Right lobe of liver (tissue), 6 donors: Measurements from ENCODE around the gene GPC6. TPM values are rescaled to one million over a fixed set of nuclear protein-coding genes. Genes with fewer than 3 reads are reported as not detected.

ENCODE experiments used
- ATAC-seq, 4 donors: fragments of 200-7000 bp; cut with Tn5 transposase; one replicate each; pipeline ENCODE4 v1.9.1; 2020; ENCODE audit warnings: mild to moderate bottlenecking in 4 of 4, moderate library complexity in 4 of 4
- DNase-seq, 3 donors: peaks; one replicate each; pipeline ENCODE4 v3.0.0-alpha.2; 2020
- H3K27ac ChIP-seq, 3 donors: fragments of 200-600 bp; one replicate each; pipeline ENCODE4 v1.8.0; 2022
- H3K27me3 ChIP-seq, 2 donors: fragments of 200-600 bp; one replicate each; pipeline ENCODE4 v1.8.0; 2022
- H3K36me3 ChIP-seq, 4 donors: fragments of 200-600 bp; sonication (generic) in 1 of 4; one replicate each; pipeline versions ENCODE4 v1.5.1 to v1.8.0; 2017 to 2022; ENCODE audit warnings: control low read depth in 1 of 4
- H3K4me1 ChIP-seq, 4 donors: fragments of 200-600 bp; sonication (generic) in 1 of 4; one replicate each; pipeline versions ENCODE4 v1.5.1 to v1.8.0; 2017 to 2022; ENCODE audit warnings: control low read depth in 1 of 4
- H3K4me3 ChIP-seq, 3 donors: fragments of 200-600 bp; one replicate each; pipeline ENCODE4 v1.8.0; 2022
- H3K9me3 ChIP-seq, 4 donors: fragments of 200-600 bp; sonication (generic) in 1 of 4; one replicate each; pipeline versions ENCODE4 v1.5.1 to v1.8.0; 2017 to 2022; ENCODE audit warnings: control low read depth in 1 of 4
- CTCF ChIP-seq, 4 donors: fragments of 200-600 bp in 3 of 4; fragments of 450-650 bp in 1 of 4; IDR thresholded peaks; one replicate each; pipeline versions ENCODE4 v1.5.1 to v1.8.0; 2016 to 2022; ENCODE audit warnings: antibody characterized with exemption in 4 of 4, mild to moderate bottlenecking in 2 of 4
- POLR2A ChIP-seq: fragments of 450-650 bp; IDR thresholded peaks from one replicate; pipeline ENCODE4 v1.6.1; 2017; ENCODE audit warnings: antibody characterized with exemption, mild to moderate bottlenecking
- WGBS: methylation state at CpG from one replicate; pipeline ENCODE4 v1.1.6; 2018; ENCODE audit warnings: low coverage, low lambda C conversion rate; ENCODE audit not compliant: insufficient coverage; ENCODE audit errors: missing lambda C conversion rate; 5-methylcytosine and 5-hydroxymethylcytosine counted together
- intact Hi-C, 2 donors: fragments of 100-400 bp; cut with DNase I; formaldehyde crosslinking; loops; one replicate each; pipeline versions ENCODE4 v1.11.2 to v1.14.1; 2022
- total RNA-seq, 6 experiments: library from RNA; depleted of rRNA in 2 of 6; stranded (reverse); fragments of >200 nt in 2 of 6; fragmentation: NEBNext Ultra II Directional in 3 of 6; extraction: Animal tissue kit (Norgen Biotek cat#: 25700) in 3 of 6; gene quantifications; one replicate each; pipeline versions ENCODE4 v1.1.0 to v1.2.4, GENCODE V29; 2016 to 2023
- donor health status: DM: no; HTN: yes; CAD: no.
- donor health status: DM: no; HTN: no; CAD: no.
- donor health status: DM: no; HTN: no; CAD: no.
- donor health status: DM: no; HTN: yes; CAD: no.
- donor health status: DM: no; HTN: yes; CAD: no.

Gene GPC6
- total RNA-seq, 6 experiments from 2014 or later: 18.6 to 30.1 (median 20.2) TPM

- no peaks in the 10 kb centered on the region for H3K9me3 ChIP-seq
- TF ChIP-seq CTCF (IDR thresholded peaks at IDR 0.05): no peak
- no peak for TF ChIP-seq POLR2A
- H3K27ac ChIP-seq: no peak overlapping the region
- ATAC-seq: no peak
- intact Hi-C loops: no loop called here
- H3K4me1 ChIP-seq: no peaks in the 10 kb centered on the region
- H3K4me3 ChIP-seq: no peak overlapping the region
- 91% methylated on average over 3 of the region's 3 CpGs for WGBS
- H3K27me3 ChIP-seq: no peaks in the 10 kb centered on the region
- no peaks in the 10 kb centered on the region for H3K36me3 ChIP-seq
- DNase-seq: no peak
These were observed 592.8 kb downstream of the GPC6 start for GRCh38 chr13:93819331-93819890.

- no peaks in the 10 kb centered on the region for H3K4me1 ChIP-seq
- no peaks in the 10 kb centered on the region for H3K36me3 ChIP-seq
- H3K9me3 ChIP-seq: no peaks in the 10 kb centered on the region
- no peak overlapping the region for H3K4me3 ChIP-seq
- H3K27me3 ChIP-seq: no peaks in the 10 kb centered on the region
- WGBS: 80% methylated on average over 3 of the region's 3 CpGs
- no peak overlapping the region for H3K27ac ChIP-seq
- ATAC-seq (no peak), DNase-seq (no peak)
- intact Hi-C loops: no loop called here
- TF ChIP-seq POLR2A: no peak
These were observed 597.7 kb downstream of the GPC6 start for GRCh38 chr13:93824286-93824685.

- H3K4me3 ChIP-seq: no peak overlapping the region
- H3K27ac ChIP-seq: no peak overlapping the region
- no peaks in the 10 kb centered on the region for H3K36me3 ChIP-seq
- DNase-seq (no peak), ATAC-seq (no peak)
- TF ChIP-seq CTCF (IDR thresholded peaks at IDR 0.05) (no peak), POLR2A (no peak)
- intact Hi-C loops: no loop called here
- no peaks in the 10 kb centered on the region for H3K4me1 ChIP-seq
- H3K27me3 ChIP-seq: no peaks in the 10 kb centered on the region
- H3K9me3 ChIP-seq: no peaks in the 10 kb centered on the region
- WGBS: 86% methylated on average over 3 of the region's 3 CpGs
These were observed 607.4 kb downstream of the GPC6 start for GRCh38 chr13:93834051-93834450.

- Histone ChIP-seq H3K27me3 (no peaks in the 10 kb centered on the region), H3K4me1 (no peaks in the 10 kb centered on the region), H3K9me3 (no peaks in the 10 kb centered on the region), H3K27ac (no peak overlapping the region), H3K36me3 (no peaks in the 10 kb centered on the region), H3K4me3 (no peak overlapping the region)
- intact Hi-C loops: no loop called here
- ATAC-seq: no peak
- DNase-seq: no peak
- TF ChIP-seq CTCF (IDR thresholded peaks at IDR 0.05) (no peak), POLR2A (no peak)
- 59% methylated on average over 3 of the region's 3 CpGs for WGBS
These were observed 616.5 kb downstream of the GPC6 start for GRCh38 chr13:93843082-93843481.

- Histone ChIP-seq H3K36me3 (no peaks in the 10 kb centered on the region), H3K9me3 (no peaks in the 10 kb centered on the region), H3K4me1 (no peaks in the 10 kb centered on the region), H3K4me3 (no peak overlapping the region), H3K27me3 (no peaks in the 10 kb centered on the region), H3K27ac (no peak overlapping the region)
- no peak for ATAC-seq
- intact Hi-C loops: no loop called here
- no peak for TF ChIP-seq POLR2A
- no peak for TF ChIP-seq CTCF (IDR thresholded peaks at IDR 0.05)
- no peak for DNase-seq
- WGBS: 71% methylated on average over 7 of the region's 7 CpGs
These were observed 620.6 kb downstream of the GPC6 start for GRCh38 chr13:93847162-93847561.
